OCI-LY7 (cell line): ENCODE measurements around the gene VPS35. TPM values are rescaled to one million over a fixed set of nuclear protein-coding genes. Genes with fewer than 3 reads are reported as not detected.

Experiments used
- BruUV-seq: library from RNA; stranded (reverse); fragments of 400-500 nt; replicated peaks from 2 replicates; lab custom pipeline; 2021; lab: Mats Ljungman, UMichigan
- CTCF ChIA-PET: fragments of 300-600 bp; sonication (Branson Sonifier 250); formaldehyde crosslinking; loops from one replicate; lab custom pipeline; 2022; ENCODE audit warnings: antibody characterized with exemption; ENCODE audit not compliant: unreplicated experiment; lab: Charles Lee
- POLR2A ChIA-PET: fragments of 300-600 bp; sonication (Branson Sonifier 250); formaldehyde crosslinking; loops from one replicate; lab custom pipeline; 2022; ENCODE audit warnings: antibody characterized with exemption; lab: Charles Lee
- DNase-seq: peaks from one replicate; pipeline ENCODE4 v3.0.0-alpha.2; 2015; ENCODE audit warnings: low spot score
- H2AFZ ChIP-seq: fragments of 200-600 bp; sonication (generic), shearing (Covaris generic); 2 replicates; pipeline ENCODE4 v1.6.1; 2014; ENCODE audit warnings: mild to moderate bottlenecking, antibody characterized with exemption, low read length, moderate library complexity
- H3K27ac ChIP-seq: fragments of 200-600 bp; sonication (generic); 2 replicates; pipeline ENCODE4 v1.5.1; 2014; ENCODE audit warnings: mixed run types, low read depth, mild to moderate bottlenecking, moderate library complexity, low read length, inconsistent platforms; ENCODE audit not compliant: poor library complexity, severe bottlenecking
- H3K36me3 ChIP-seq: fragments of 200-600 bp; sonication (generic); 2 replicates; pipeline ENCODE4 v1.6.1; 2014; ENCODE audit warnings: mild to moderate bottlenecking, antibody characterized with exemption, low read length, moderate library complexity, mixed read lengths; ENCODE audit not compliant: insufficient read depth
- H3K4me1 ChIP-seq: fragments of 200-600 bp; sonication (generic); 2 replicates; pipeline ENCODE4 v1.5.1; 2014; ENCODE audit warnings: mild to moderate bottlenecking, low read length; ENCODE audit not compliant: insufficient read depth, poor library complexity, severe bottlenecking
- H3K4me2 ChIP-seq: fragments of 200-600 bp; sonication (generic); 2 replicates; pipeline ENCODE4 v1.6.1; 2014; ENCODE audit warnings: mild to moderate bottlenecking, low read length
- H3K4me3 ChIP-seq: fragments of 200-600 bp; sonication (generic); 2 replicates; pipeline ENCODE4 v1.5.1; 2014; ENCODE audit warnings: mild to moderate bottlenecking, low read depth, low read length; ENCODE audit not compliant: poor library complexity, severe bottlenecking
- H3K79me2 ChIP-seq: fragments of 200-600 bp; sonication (generic); 2 replicates; pipeline ENCODE4 v1.6.1; 2016; ENCODE audit warnings: low read depth, mild to moderate bottlenecking, low read length, moderate library complexity, mixed read lengths; ENCODE audit not compliant: insufficient read depth
- H3K9me2 ChIP-seq: fragments of 200-600 bp; sonication (generic); 2 replicates; pipeline ENCODE4 v1.6.1; 2016; ENCODE audit warnings: mild to moderate bottlenecking, low read length, mixed read lengths; ENCODE audit not compliant: insufficient read depth
- H3K9me3 ChIP-seq: fragments of 200-600 bp; sonication (generic); 2 replicates; pipeline ENCODE4 v1.6.1; 2014; ENCODE audit warnings: mild to moderate bottlenecking, mixed run types, low read length, mixed read lengths
- H4K20me1 ChIP-seq: fragments of 200-600 bp; sonication (generic); 2 replicates; pipeline ENCODE4 v1.6.1; 2014; ENCODE audit warnings: mild to moderate bottlenecking, antibody characterized with exemption, low read length, moderate library complexity, mixed read lengths; ENCODE audit not compliant: insufficient read depth
- EZH2phosphoT487 ChIP-seq: fragments of 200-600 bp; sonication (generic); IDR thresholded peaks from 2 replicates; pipeline ENCODE4 v1.6.1; 2018; ENCODE audit warnings: low read depth, borderline replicate concordance, mild to moderate bottlenecking, mixed run types, antibody characterized with exemption, low read length, moderate library complexity, mixed read lengths
- intact Hi-C: fragments of 100-400 bp; cut with micrococcal nuclease; formaldehyde crosslinking; loops from one replicate; pipeline ENCODE4 v1.10.0; 2022; ENCODE audit not compliant: unreplicated experiment
- total RNA-seq, 2 experiments: library from RNA; depleted of rRNA in 1 of 2; stranded (reverse); fragments of >200 nt in 1 of 2; shearing (Covaris generic) in 1 of 2; gene quantifications; 2 replicates each; pipeline ENCODE4 v1.2.3, GENCODE V29; 2014 to 2022
- TF ChIP-seq, protein P1 (sequence below): fragments of 200-600 bp; sonication (generic); conservative IDR thresholded peaks from 2 replicates; pipeline ENCODE4 v1.5.1; 2014; ENCODE audit warnings: mild to moderate bottlenecking, antibody characterized with exemption, low read length, moderate library complexity, mixed read lengths

VPS35 gene
- total RNA-seq, 2 experiments from 2014 or later = 64.6 to 100 TPM

DNA sequence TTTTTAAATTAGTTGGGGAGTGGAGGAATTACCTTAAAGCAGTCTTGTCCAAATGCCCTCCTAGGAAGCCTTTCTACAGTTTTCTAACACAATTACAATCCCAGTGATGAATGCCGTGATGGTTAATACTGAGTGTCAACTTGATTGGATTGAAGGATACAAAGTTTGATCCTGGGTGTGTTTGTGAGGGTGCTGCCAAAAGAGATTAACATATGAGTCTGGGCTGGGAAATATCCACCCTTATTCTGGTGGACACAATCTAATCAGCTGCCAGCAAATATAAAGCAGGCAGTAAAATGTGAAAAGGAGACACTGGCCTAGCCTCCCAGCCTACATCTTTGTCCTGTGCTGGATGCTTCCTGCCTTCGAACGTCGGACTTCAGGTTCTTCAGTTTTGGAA lies 12.6 kb upstream of the VPS35 start:
- no TSS peak for BruUV-seq
- no peak overlapping the region for H2AFZ ChIP-seq
- CTCF ChIA-PET = no interaction called here
- intact Hi-C loops = no loop called here
- DNase-seq = no peak
- H3K79me2 ChIP-seq = no peaks in the 10 kb centered on the region
- no peaks in the 10 kb centered on the region for H3K9me2 ChIP-seq
- H3K4me1 ChIP-seq = no peaks in the 10 kb centered on the region
- TF ChIP-seq EZH2phosphoT487 = no peak
- TF ChIP-seq, protein P1, sequence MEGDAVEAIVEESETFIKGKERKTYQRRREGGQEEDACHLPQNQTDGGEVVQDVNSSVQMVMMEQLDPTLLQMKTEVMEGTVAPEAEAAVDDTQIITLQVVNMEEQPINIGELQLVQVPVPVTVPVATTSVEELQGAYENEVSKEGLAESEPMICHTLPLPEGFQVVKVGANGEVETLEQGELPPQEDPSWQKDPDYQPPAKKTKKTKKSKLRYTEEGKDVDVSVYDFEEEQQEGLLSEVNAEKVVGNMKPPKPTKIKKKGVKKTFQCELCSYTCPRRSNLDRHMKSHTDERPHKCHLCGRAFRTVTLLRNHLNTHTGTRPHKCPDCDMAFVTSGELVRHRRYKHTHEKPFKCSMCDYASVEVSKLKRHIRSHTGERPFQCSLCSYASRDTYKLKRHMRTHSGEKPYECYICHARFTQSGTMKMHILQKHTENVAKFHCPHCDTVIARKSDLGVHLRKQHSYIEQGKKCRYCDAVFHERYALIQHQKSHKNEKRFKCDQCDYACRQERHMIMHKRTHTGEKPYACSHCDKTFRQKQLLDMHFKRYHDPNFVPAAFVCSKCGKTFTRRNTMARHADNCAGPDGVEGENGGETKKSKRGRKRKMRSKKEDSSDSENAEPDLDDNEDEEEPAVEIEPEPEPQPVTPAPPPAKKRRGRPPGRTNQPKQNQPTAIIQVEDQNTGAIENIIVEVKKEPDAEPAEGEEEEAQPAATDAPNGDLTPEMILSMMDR = no peak
- no peaks in the 10 kb centered on the region for H3K9me3 ChIP-seq
- no peak overlapping the region for H3K4me2 ChIP-seq
- POLR2A ChIA-PET = interaction anchor here (0.6 to 0.9 kb wide), 2 partner anchors 9 to 71 kb away, joined by 3 to 4 read pairs; no protein-coding TSS in a partner anchor
- H3K4me3 ChIP-seq = no peak overlapping the region
- H3K27ac ChIP-seq = no peak overlapping the region
- no peaks in the 10 kb centered on the region for H4K20me1 ChIP-seq
- peaks cover 66% of the 10 kb centered on the region for H3K36me3 ChIP-seq

GRCh38 chr16:46700048-46700447 lies 11.1 kb upstream of the VPS35 start:
- POLR2A ChIA-PET = interaction anchor here (0.7 to 1.0 kb wide), 5 partner anchors 27 to 44 kb away, joined by 3 read pairs; no protein-coding TSS in a partner anchor
- intact Hi-C loops = no loop called here
- CTCF ChIA-PET = no interaction called here

GRCh38 chr16:46696957-46697356 lies 8.0 kb upstream of the VPS35 start:
- Histone ChIP-seq H3K27ac (no peak overlapping the region), H3K9me3 (no peaks in the 10 kb centered on the region), H3K79me2 (peaks cover 20% of the 10 kb centered on the region), H3K4me2 (no peak overlapping the region), H3K9me2 (no peaks in the 10 kb centered on the region), H4K20me1 (peaks cover 9% of the 10 kb centered on the region; the same call in 1 of the 2 replicates), H3K36me3 (peaks cover 88% of the 10 kb centered on the region), H3K4me1 (peaks cover 6% of the 10 kb centered on the region), H2AFZ (no peak overlapping the region), H3K4me3 (no peak overlapping the region)
- BruUV-seq = no TSS peak
- POLR2A ChIA-PET = interaction anchor here (0.7 to 0.8 kb wide), 2 partner anchors 40 to 111 kb away, joined by 3 read pairs; no protein-coding TSS in a partner anchor
- no peak for DNase-seq
- TF ChIP-seq EZH2phosphoT487 = no peak
- TF ChIP-seq, protein P1 = no peak
- intact Hi-C loops = no loop called here
- CTCF ChIA-PET = no interaction called here

More at GRCh38 chr16:46700048-46700447, 11.1 kb upstream of the VPS35 start:
- Histone ChIP-seq H3K27ac (no peak overlapping the region), H3K9me2 (no peaks in the 10 kb centered on the region), H3K4me2 (no peak overlapping the region), H2AFZ (no peak overlapping the region), H3K9me3 (no peaks in the 10 kb centered on the region), H4K20me1 (0 out of 2 replicates have a peak, but pooled peaks cover 4% of the 10 kb centered on the region), H3K4me1 (no peaks in the 10 kb centered on the region), H3K4me3 (no peak overlapping the region), H3K36me3 (peaks cover 82% of the 10 kb centered on the region), H3K79me2 (no peaks in the 10 kb centered on the region)
- TF ChIP-seq EZH2phosphoT487 = no peak
- TF ChIP-seq, protein P1 = no peak
- BruUV-seq = no TSS peak
- no peak for DNase-seq
